PC-3 (cell line): ENCODE data around the gene CARMIL1. TPM values are rescaled to one million over a fixed set of nuclear protein-coding genes. Genes with fewer than 3 reads are reported as not detected.
A peak's percentile ranks its signal among the peaks of the same experiment; 100 is the strongest.

Experiments used
- ATAC-seq: fragments of 200-7000 bp; cut with Tn5 transposase; 2 replicates; pipeline ENCODE4 v1.9.1; 2020; ENCODE audit warnings: mild to moderate bottlenecking, moderate library complexity
- BruUV-seq: library from RNA; stranded (reverse); fragments of 400-500 nt; replicated peaks from 2 replicates; lab custom pipeline; 2021; lab: Mats Ljungman, UMichigan
- CTCF ChIA-PET: fragments of 300-600 bp; sonication (Branson Sonifier 250); formaldehyde crosslinking; loops from one replicate; lab custom pipeline; 2022; ENCODE audit warnings: antibody characterized with exemption; lab: Charles Lee
- POLR2A ChIA-PET: fragments of 300-600 bp; sonication (Branson Sonifier 250); formaldehyde crosslinking; loops from one replicate; lab custom pipeline; 2022; ENCODE audit warnings: antibody characterized with exemption; ENCODE audit not compliant: unreplicated experiment; lab: Charles Lee
- DNase-seq: peaks from one replicate; pipeline ENCODE4 v3.0.0-alpha.2; 2015
- H2AFZ ChIP-seq: fragments of 300-600 bp; sonication (generic); 2 replicates; pipeline ENCODE4 v1.6.0; 2016; ENCODE audit warnings: antibody characterized with exemption, low read length
- H3F3A ChIP-seq: fragments of 300-600 bp; sonication (generic); one replicate; pipeline ENCODE4 v1.6.0; 2017; ENCODE audit warnings: antibody characterized with exemption, low read length, control low read depth, mild to moderate bottlenecking; ENCODE audit not compliant: unreplicated experiment
- H3K27ac ChIP-seq: fragments of 300-600 bp; sonication (generic); 2 replicates; pipeline ENCODE4 v1.5.1; 2016; ENCODE audit warnings: mild to moderate bottlenecking, low read length
- H3K27me3 ChIP-seq: fragments of 300-600 bp; sonication (generic); 2 replicates; pipeline ENCODE4 v1.6.1; 2016; ENCODE audit warnings: low read length, mixed read lengths
- H3K36me3 ChIP-seq: fragments of 300-600 bp; sonication (generic); 2 replicates; pipeline ENCODE4 v1.6.1; 2016; ENCODE audit warnings: low read depth, mixed run types, low read length, mixed read lengths
- H3K4me1 ChIP-seq: fragments of 300-600 bp; sonication (generic); 2 replicates; pipeline ENCODE4 v1.5.1; 2016; ENCODE audit warnings: low read length; ENCODE audit not compliant: insufficient read depth
- H3K4me2 ChIP-seq: fragments of 300-600 bp; sonication (generic); 2 replicates; pipeline ENCODE4 v1.6.0; 2016; ENCODE audit warnings: low read length
- H3K4me3 ChIP-seq: fragments of 300-600 bp; sonication (generic); 2 replicates; pipeline ENCODE4 v1.5.1; 2016; ENCODE audit warnings: mild to moderate bottlenecking, low read length, mixed read lengths
- H3K79me2 ChIP-seq: fragments of 300-600 bp; sonication (generic); 2 replicates; pipeline ENCODE4 v1.6.1; 2017; ENCODE audit warnings: low read length, mixed read lengths
- H3K9ac ChIP-seq: fragments of 300-600 bp; sonication (generic); 2 replicates; pipeline ENCODE4 v1.6.0; 2016; ENCODE audit warnings: mild to moderate bottlenecking, low read length
- H3K9me2 ChIP-seq: fragments of 300-600 bp; sonication (generic); replicated peaks from 2 replicates; pipeline ENCODE4 v1.6.1; 2016; ENCODE audit warnings: mixed run types, low read length, mixed read lengths
- H3K9me3 ChIP-seq: fragments of 300-600 bp; sonication (generic); 2 replicates; pipeline ENCODE4 v1.6.1; 2016; ENCODE audit warnings: low read length, mixed read lengths
- H4K20me1 ChIP-seq: fragments of 300-600 bp; sonication (generic); 2 replicates; pipeline ENCODE4 v1.6.1; 2016; ENCODE audit warnings: low read length, mixed read lengths
- CTCF ChIP-seq: fragments of 300-600 bp; sonication (generic); conservative IDR thresholded peaks from 2 replicates; pipeline ENCODE4 v1.5.1; 2017; ENCODE audit warnings: antibody characterized with exemption, low read depth, mild to moderate bottlenecking, low read length
- EZH2 ChIP-seq: fragments of 300-600 bp; sonication (generic); IDR thresholded peaks from one replicate; pipeline ENCODE4 v1.6.1; 2017; ENCODE audit warnings: antibody characterized with exemption, mild to moderate bottlenecking, low read length; ENCODE audit not compliant: unreplicated experiment
- EZH2phosphoT487 ChIP-seq: fragments of 300-600 bp; sonication (generic); IDR thresholded peaks from 2 replicates; pipeline ENCODE4 v1.6.1; 2018; ENCODE audit warnings: mild to moderate bottlenecking, antibody characterized with exemption, low read length, borderline replicate concordance
- intact Hi-C: fragments of 100-400 bp; cut with micrococcal nuclease; formaldehyde crosslinking; loops from 2 replicates; pipeline ENCODE4 v1.9.0; 2023
- total RNA-seq: library from RNA; depleted of rRNA; stranded (reverse); fragments of >200 nt; gene quantifications from 2 replicates; pipeline ENCODE4 v1.2.3, GENCODE V29; 2014

CARMIL1 gene
- total RNA-seq, 1 experiment from 2014 or later = 22.0 TPM

GRCh38 chr6:25263657-25264056 is 15.5 kb upstream of the CARMIL1 start:
- peak; percentile 83 for DNase-seq
- Histone ChIP-seq H2AFZ (peak overlapping the region; percentile 17; the same call in 1 of the 2 replicates), H3K9ac (no peak overlapping the region), H3F3A (no peaks in the 10 kb centered on the region), H3K36me3 (no peaks in the 10 kb centered on the region), H3K9me2 (no peaks in the 10 kb centered on the region), H3K4me2 (peak overlapping the region; percentile 42), H3K4me1 (peaks cover 12% of the 10 kb centered on the region), H3K27me3 (no peaks in the 10 kb centered on the region), H3K4me3 (no peak overlapping the region), H3K27ac (0 out of 2 replicates have a peak overlapping the region, but pooled peaks have one; percentile 1), H3K9me3 (no peaks in the 10 kb centered on the region), H3K79me2 (no peaks in the 10 kb centered on the region), H4K20me1 (no peaks in the 10 kb centered on the region)
- intact Hi-C loops = no loop called here
- BruUV-seq = no TSS peak
- CTCF ChIA-PET = no interaction called here
- TF ChIP-seq EZH2 = no peak
- TF ChIP-seq EZH2phosphoT487 = no peak
- TF ChIP-seq CTCF = no peak
- POLR2A ChIA-PET = no interaction called here
- ATAC-seq = peak; percentile 89

- ChIA-PET POLR2A (no interaction called here), CTCF (interaction anchor here (1.9 kb wide), 1 partner anchor 224 kb away, joined by 18 read pairs; no protein-coding TSS in a partner anchor)
- Histone ChIP-seq H2AFZ (no peak overlapping the region), H3K4me1 (peaks cover 12% of the 10 kb centered on the region), H3K27ac (no peak overlapping the region), H3K79me2 (no peaks in the 10 kb centered on the region), H3K36me3 (no peaks in the 10 kb centered on the region), H3F3A (no peaks in the 10 kb centered on the region), H3K9ac (no peak overlapping the region), H3K9me2 (no peaks in the 10 kb centered on the region), H3K4me2 (no peak overlapping the region), H4K20me1 (no peaks in the 10 kb centered on the region), H3K4me3 (no peak overlapping the region), H3K9me3 (no peaks in the 10 kb centered on the region), H3K27me3 (no peaks in the 10 kb centered on the region)
- no peak for DNase-seq
- TF ChIP-seq EZH2 (no peak), CTCF (no peak), EZH2phosphoT487 (no peak)
- no TSS peak for BruUV-seq
- no peak for ATAC-seq
- intact Hi-C loops = no loop called here
Observed at GRCh38 chr6:25266456-25267100, 12.6 kb upstream of the CARMIL1 start.

- TF ChIP-seq EZH2phosphoT487 (no peak), CTCF (no peak), EZH2 (no peak)
- no peak for DNase-seq
- Histone ChIP-seq H3K4me3 (no peak overlapping the region), H3K27me3 (no peaks in the 10 kb centered on the region), H3K4me1 (peaks cover 12% of the 10 kb centered on the region), H3K79me2 (no peaks in the 10 kb centered on the region), H3K4me2 (no peak overlapping the region), H3K27ac (no peak overlapping the region), H3K36me3 (no peaks in the 10 kb centered on the region), H3K9ac (no peak overlapping the region), H3K9me2 (no peaks in the 10 kb centered on the region), H3K9me3 (no peaks in the 10 kb centered on the region), H2AFZ (no peak overlapping the region), H3F3A (no peaks in the 10 kb centered on the region), H4K20me1 (no peaks in the 10 kb centered on the region)
- no TSS peak for BruUV-seq
- ChIA-PET CTCF (no interaction called here), POLR2A (no interaction called here)
- no peak for ATAC-seq
- intact Hi-C loops = no loop called here
Observed at GRCh38 chr6:25267662-25268061, 11.5 kb upstream of the CARMIL1 start.
